GM23338 (cell line): Measurements from ENCODE around the gene CDC42BPB. TPM values are rescaled to one million over a fixed set of nuclear protein-coding genes. Genes with fewer than 3 reads are reported as not detected.

Experiments used
- ATAC-seq: fragments of 200-7000 bp; cut with Tn5 transposase; 3 replicates; pipeline ENCODE4 v1.9.1; 2020
- DNase-seq: peaks from one replicate; pipeline ENCODE4 v3.0.0-alpha.2; 2015; ENCODE audit warnings: low spot score
- H2AFZ ChIP-seq: fragments of 200-600 bp; sonication (generic); 2 replicates; pipeline ENCODE4 v1.8.0; 2016; ENCODE audit warnings: antibody characterized with exemption, mild to moderate bottlenecking, moderate library complexity
- H3F3A ChIP-seq: fragments of 200-600 bp; sonication (generic); replicated peaks from 2 replicates; pipeline ENCODE4 v1.8.0; 2017; ENCODE audit warnings: antibody characterized with exemption, mixed run types, low read depth
- H3K27ac ChIP-seq: fragments of 200-600 bp; sonication (generic); 2 replicates; pipeline ENCODE4 v1.6.1; 2016; ENCODE audit warnings: low read depth
- H3K27me3 ChIP-seq: fragments of 200-600 bp; sonication (generic); 2 replicates; pipeline ENCODE4 v1.8.0; 2016; ENCODE audit warnings: mild to moderate bottlenecking, mixed run types, moderate library complexity; ENCODE audit not compliant: insufficient read depth
- H3K36me3 ChIP-seq: fragments of 200-600 bp; sonication (generic); 2 replicates; pipeline ENCODE4 v1.8.0; 2016; ENCODE audit warnings: mild to moderate bottlenecking; ENCODE audit not compliant: insufficient read depth
- H3K4me1 ChIP-seq: fragments of 200-600 bp; sonication (generic); 2 replicates; pipeline ENCODE4 v1.8.0; 2016; ENCODE audit warnings: mild to moderate bottlenecking, moderate library complexity; ENCODE audit not compliant: insufficient read depth
- H3K4me2 ChIP-seq: fragments of 200-600 bp; sonication (generic); 2 replicates; pipeline ENCODE4 v1.7.1; 2017; ENCODE audit warnings: mixed run types
- H3K4me3 ChIP-seq: fragments of 200-600 bp; sonication (generic); 2 replicates; pipeline ENCODE4 v1.6.1; 2016; ENCODE audit warnings: mixed run types
- H3K79me2 ChIP-seq: fragments of 200-600 bp; sonication (generic); replicated peaks from 2 replicates; pipeline ENCODE4 v1.8.0; 2017; ENCODE audit warnings: mild to moderate bottlenecking; ENCODE audit not compliant: insufficient read depth
- H3K9me2 ChIP-seq: fragments of 200-600 bp; sonication (generic); 2 replicates; pipeline ENCODE4 v1.8.0; 2017; ENCODE audit not compliant: insufficient read depth
- H4K20me1 ChIP-seq: fragments of 200-600 bp; sonication (generic); replicated peaks from 2 replicates; pipeline ENCODE4 v1.8.0; 2017; ENCODE audit warnings: mild to moderate bottlenecking; ENCODE audit not compliant: insufficient read depth
- H3K27ac Mint-ChIP-seq: 2 replicates; pipeline ENCODE4 v1.8.0; 2020; ENCODE audit warnings: inconsistent platforms, mild to moderate bottlenecking, moderate library complexity, mixed read lengths
- H3K27me3 Mint-ChIP-seq: 3 replicates; pipeline ENCODE4 v1.8.0; 2022; ENCODE audit warnings: low read depth, mild to moderate bottlenecking, moderate library complexity, mixed read lengths, inconsistent platforms; ENCODE audit not compliant: insufficient read depth, poor library complexity
- H3K36me3 Mint-ChIP-seq: 3 replicates; pipeline ENCODE4 v1.8.0; 2021; ENCODE audit warnings: low read depth, mild to moderate bottlenecking, inconsistent platforms, moderate library complexity, mixed read lengths
- H3K4me1 Mint-ChIP-seq: 3 replicates; pipeline ENCODE4 v1.8.0; 2020; ENCODE audit warnings: mild to moderate bottlenecking, inconsistent platforms, mixed read lengths
- H3K4me3 Mint-ChIP-seq: 3 replicates; pipeline ENCODE4 v1.8.0; 2021; ENCODE audit warnings: moderate library complexity, mild to moderate bottlenecking, inconsistent platforms, mixed read lengths
- H3K9me3 Mint-ChIP-seq: 3 replicates; pipeline ENCODE4 v1.8.0; 2020; ENCODE audit warnings: moderate library complexity, mild to moderate bottlenecking, inconsistent platforms, mixed read lengths
- ETS1 ChIP-seq: IDR thresholded peaks from 2 replicates; pipeline ENCODE4 v1.6.1; 2016; ENCODE audit warnings: antibody characterized with exemption
- EZH2phosphoT487 ChIP-seq: fragments of 200-600 bp; sonication (generic); IDR thresholded peaks from one replicate; pipeline ENCODE4 v1.8.1; 2018; ENCODE audit warnings: antibody characterized with exemption; ENCODE audit not compliant: unreplicated experiment
- JUNB ChIP-seq: IDR thresholded peaks from one replicate; pipeline ENCODE4 v1.6.1; 2016; ENCODE audit warnings: antibody characterized with exemption; ENCODE audit not compliant: unreplicated experiment
- REST ChIP-seq: IDR thresholded peaks from one replicate; pipeline ENCODE4 v1.6.1; 2018; ENCODE audit warnings: antibody characterized with exemption; ENCODE audit not compliant: unreplicated experiment
- ZNF462 ChIP-seq: fragments of 250-450 bp; sonication (Bioruptor Pico); IDR thresholded peaks from 2 replicates; pipeline ENCODE4 v1.5.0; 2020; ENCODE audit warnings: mild to moderate bottlenecking, moderate library complexity
- polyA plus RNA-seq: library from polyadenylated mRNA; unstranded; fragments of >200 nt; fragmentation: Nextera tagmentation; extraction: Ambion mirVana; gene quantifications from 2 replicates; pipeline ENCODE4 v1.2.1, GENCODE V29; 2016
- total RNA-seq: library from RNA; depleted of rRNA; stranded (reverse); fragments of >200 nt; shearing (Covaris generic); gene quantifications from 2 replicates; pipeline ENCODE4 v1.2.3, GENCODE V29; 2014

CDC42BPB gene
- total and polyA plus RNA-seq, 2 experiments from 2014 or later = 12.3 to 127 TPM

- ATAC-seq (no peak), DNase-seq (no peak)
- Histone ChIP-seq H2AFZ (no peak overlapping the region), H3K27ac (no peak overlapping the region), H3K27me3 (no peaks in the 10 kb centered on the region), H3K4me1 (no peaks in the 10 kb centered on the region), H3K36me3 (no peaks in the 10 kb centered on the region; the same call in 1 of the 2 replicates), H4K20me1 (peaks cover 22% of the 10 kb centered on the region), H3K79me2 (peaks cover 24% of the 10 kb centered on the region), H3F3A (no peaks in the 10 kb centered on the region), H3K4me3 (no peak overlapping the region), H3K4me2 (no peak overlapping the region), H3K9me2 (no peaks in the 10 kb centered on the region)
- Mint-ChIP-seq H3K27ac (no peak overlapping the region), H3K9me3 (no peaks in the 10 kb centered on the region), H3K4me3 (no peak overlapping the region), H3K36me3 (peaks cover 38% of the 10 kb centered on the region), H3K4me1 (peaks cover 2% of the 10 kb centered on the region; the same call in 1 of the 3 replicates), H3K27me3 (peaks cover 7% of the 10 kb centered on the region)
- TF ChIP-seq ETS1 (no peak), JUNB (no peak), ZNF462 (CRISPR knock-in tag) (no peak), EZH2phosphoT487 (no peak), REST (no peak)
Measured at GRCh38 chr14:103008768-103009357, 48.5 kb downstream of the CDC42BPB start.
